ENCODE data around the gene PCSK4.
"Not testable (repeated sequence)": the region's sequence is repeated elsewhere in the genome, so short reads cannot be mapped to it uniquely, and the experiment has no call there.

PCSK4 gene

DNA sequence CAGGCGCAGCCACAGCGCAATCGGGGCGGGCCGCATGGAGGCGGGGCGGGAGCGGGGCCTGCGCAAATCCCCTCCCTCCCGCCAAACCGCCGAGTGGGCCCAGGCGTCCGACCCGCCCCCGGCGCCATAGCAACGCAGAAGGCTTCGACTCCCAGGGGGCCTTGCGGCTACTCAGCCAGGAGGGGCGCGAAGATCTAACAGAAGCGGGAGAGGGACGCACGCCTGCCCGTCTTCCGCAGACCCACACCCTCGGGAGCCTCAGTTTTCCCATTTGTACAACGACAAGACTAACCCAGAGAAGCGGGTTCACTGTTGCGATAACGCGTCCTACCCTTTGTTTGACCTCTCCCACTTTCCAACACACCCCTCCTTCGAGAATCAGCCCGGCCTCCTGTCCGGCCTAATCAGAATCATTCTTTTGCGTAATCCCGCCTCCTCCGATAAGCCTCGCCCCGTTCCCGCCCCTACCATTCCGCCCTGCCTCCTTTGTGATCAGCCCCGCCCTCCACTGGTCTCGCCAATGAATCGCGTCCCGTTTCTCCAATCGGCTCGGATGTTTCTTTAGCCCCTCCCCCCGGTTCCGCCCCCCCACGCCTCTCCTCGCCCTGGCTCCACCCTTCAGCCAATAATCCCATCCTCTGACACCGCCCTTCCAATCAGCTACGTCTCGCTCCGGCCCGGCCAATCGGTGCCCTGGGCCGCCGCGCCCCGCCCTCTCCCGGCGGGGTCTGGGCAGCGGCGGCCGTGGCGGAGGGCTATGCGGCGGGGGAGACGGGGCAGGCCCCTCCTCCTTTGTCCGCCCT is at the start of gene PCSK4:
TSS of gene PCSK4 (minus strand) at position 40 of the 803 bp plus-strand sequence. CDS start at position 36, 4 bp downstream.
- CTCF ChIA-PET, result interaction anchor here (1.0 kb wide), 2 partner anchors 13 to 347 kb away, joined by 3 to 4 read pairs; no protein-coding TSS in a partner anchor
- peak; percentile 96 for DNase-seq (ENCODE audit: extremely low spot score)
- no peak for TF ChIP-seq NFRKB (IDR thresholded peaks at IDR 0.05)
- no peak for TF ChIP-seq ARNT (IDR thresholded peaks at IDR 0.05)
- TF ChIP-seq SP1 (IDR thresholded peaks at IDR 0.05), result peak; percentile 96
- TF ChIP-seq TARDBP (IDR thresholded peaks at IDR 0.05), result no peak
- no peak for TF ChIP-seq BHLHE40 (IDR thresholded peaks at IDR 0.05; ENCODE audit: borderline replicate concordance)
- peak; percentile 99 for TF ChIP-seq HDGF (IDR thresholded peaks at IDR 0.05; ENCODE audit: borderline replicate concordance)
- TF ChIP-seq SUZ12 (IDR thresholded peaks at IDR 0.05), result no peak
- TF ChIP-seq, protein P1, sequence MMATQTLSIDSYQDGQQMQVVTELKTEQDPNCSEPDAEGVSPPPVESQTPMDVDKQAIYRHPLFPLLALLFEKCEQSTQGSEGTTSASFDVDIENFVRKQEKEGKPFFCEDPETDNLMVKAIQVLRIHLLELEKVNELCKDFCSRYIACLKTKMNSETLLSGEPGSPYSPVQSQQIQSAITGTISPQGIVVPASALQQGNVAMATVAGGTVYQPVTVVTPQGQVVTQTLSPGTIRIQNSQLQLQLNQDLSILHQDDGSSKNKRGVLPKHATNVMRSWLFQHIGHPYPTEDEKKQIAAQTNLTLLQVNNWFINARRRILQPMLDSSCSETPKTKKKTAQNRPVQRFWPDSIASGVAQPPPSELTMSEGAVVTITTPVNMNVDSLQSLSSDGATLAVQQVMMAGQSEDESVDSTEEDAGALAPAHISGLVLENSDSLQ (IDR thresholded peaks at IDR 0.05), result peak; percentile 73
- no peak for TF ChIP-seq LEF1 (IDR thresholded peaks at IDR 0.05; ENCODE audit: borderline replicate concordance)
- TF ChIP-seq L3MBTL2 (conservative IDR thresholded peaks at IDR 0.05), result peak; percentile 92
- no peak for TF ChIP-seq CTBP1 (IDR thresholded peaks at IDR 0.05; ENCODE audit: borderline replicate concordance)
- TF ChIP-seq FOXK2 (IDR thresholded peaks at IDR 0.05), result no peak
- no peak for TF ChIP-seq FOXA1 (IDR thresholded peaks at IDR 0.05)
- TF ChIP-seq ELF4 (IDR thresholded peaks at IDR 0.05), result no peak
- TF ChIP-seq FOXM1 (IDR thresholded peaks at IDR 0.05; ENCODE audit: borderline replicate concordance), result 0 out of 2 replicates have a peak, but pooled peaks have one; percentile 1
- no peak for TF ChIP-seq ZNF384 (IDR thresholded peaks at IDR 0.05)
- POLR2A ChIA-PET, result interaction anchor here (0.7 to 1.0 kb wide), 3 partner anchors 9 to 222 kb away, joined by 3 to 6 read pairs (median 4); partner anchors contain the start of gene CIRBP

DNA sequence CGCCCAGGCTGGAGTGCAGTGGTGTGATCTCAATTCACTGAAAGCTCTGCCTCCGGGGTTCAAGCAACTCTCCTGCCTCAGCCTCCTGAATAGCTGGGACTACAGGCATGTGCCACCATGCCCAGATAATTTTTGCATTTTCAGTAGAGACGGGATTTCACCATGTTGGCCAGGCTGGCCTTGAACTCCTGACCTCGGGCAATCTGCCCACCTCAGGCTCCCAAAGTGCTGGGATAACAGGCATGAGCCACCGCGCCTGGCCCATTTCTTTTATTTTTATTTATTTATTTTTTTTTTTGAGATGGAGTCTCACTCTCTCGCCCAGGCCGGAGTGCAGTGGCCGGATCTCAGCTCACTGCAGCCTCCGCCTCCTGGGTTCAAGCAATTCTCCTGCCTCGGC is 49.6 kb upstream of the PCSK4 start:
- POLR2A ChIA-PET; DNase-seq (ENCODE audit: extremely low spot score); CTCF ChIA-PET: not testable (repeated sequence)

DNA sequence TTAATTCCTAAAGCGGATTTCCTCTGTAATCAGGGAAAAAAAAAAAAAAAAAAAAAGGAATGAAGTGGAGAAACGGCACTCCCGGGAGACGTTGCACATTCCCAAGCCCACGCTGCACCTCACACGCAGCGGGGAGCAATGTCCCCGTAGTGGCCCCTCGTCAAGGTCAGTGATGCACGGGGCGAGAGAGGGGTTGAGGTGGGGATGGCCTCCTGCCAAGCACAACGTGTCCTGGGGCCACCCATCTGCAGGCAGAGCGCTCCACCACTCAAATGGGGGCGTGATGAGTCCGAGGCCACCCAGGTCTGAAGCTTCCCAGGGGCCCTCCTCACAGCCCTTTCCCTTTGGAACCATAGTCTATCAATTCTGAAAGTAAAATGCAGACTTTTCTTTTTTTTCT is 48.8 kb upstream of the PCSK4 start:
- no peak for DNase-seq (ENCODE audit: extremely low spot score)
- TF ChIP-seq CTBP1 (IDR thresholded peaks at IDR 0.05; ENCODE audit: borderline replicate concordance), result no peak
- no peak for TF ChIP-seq FOXM1 (IDR thresholded peaks at IDR 0.05; ENCODE audit: borderline replicate concordance)
- TF ChIP-seq HDGF (IDR thresholded peaks at IDR 0.05; ENCODE audit: borderline replicate concordance), result no peak
- no peak for TF ChIP-seq TARDBP (IDR thresholded peaks at IDR 0.05)
- no peak for TF ChIP-seq FOXK2 (IDR thresholded peaks at IDR 0.05)
- no peak for TF ChIP-seq SUZ12 (IDR thresholded peaks at IDR 0.05)
- CTCF ChIA-PET, result no interaction called here
- POLR2A ChIA-PET, result no interaction called here

DNA sequence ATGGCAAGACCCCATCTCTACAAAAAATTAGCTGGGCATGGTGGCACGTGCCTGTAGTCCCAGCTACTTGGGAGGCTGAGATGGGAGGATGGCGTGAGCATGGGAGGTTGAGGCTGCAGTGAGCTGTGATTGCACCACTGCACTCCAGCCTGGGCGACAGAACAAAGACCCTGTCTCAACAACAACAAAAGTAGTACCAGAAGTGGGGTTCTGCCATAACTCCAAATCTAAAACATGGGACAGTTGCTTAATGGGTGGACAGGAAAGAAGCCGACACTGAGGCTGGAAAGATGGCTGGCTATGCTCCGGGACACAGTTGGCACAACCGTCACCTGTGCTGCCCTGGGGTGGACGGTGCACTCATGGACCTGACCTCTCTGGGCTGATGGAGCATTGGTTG is 45.5 kb upstream of the PCSK4 start:
- POLR2A ChIA-PET; CTCF ChIA-PET; DNase-seq (ENCODE audit: extremely low spot score): not testable (repeated sequence)

DNA sequence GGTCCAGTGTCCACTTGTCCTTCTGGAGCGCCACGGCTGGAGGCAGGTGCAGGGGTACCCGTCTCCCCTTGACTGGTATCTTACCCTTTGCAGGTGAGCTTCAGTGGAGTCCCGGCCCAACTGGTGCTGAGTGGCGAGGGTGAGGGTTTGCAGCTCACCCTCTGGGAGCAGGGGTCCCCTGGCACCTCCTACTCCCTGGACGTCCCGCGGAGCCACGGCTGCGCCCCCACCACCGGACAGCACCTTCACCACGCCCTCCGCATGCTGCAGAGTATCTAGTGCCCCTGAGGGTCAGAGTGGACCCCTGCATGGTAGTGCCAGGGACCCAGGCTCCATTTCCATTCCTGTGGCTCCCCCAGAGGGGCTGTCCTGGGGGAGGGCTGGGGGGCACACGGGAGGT is 44.8 kb upstream of the PCSK4 start:
- ChIA-PET POLR2A (no interaction called here), CTCF (no interaction called here)
- TF ChIP-seq ZNF384 (IDR thresholded peaks at IDR 0.05) (no peak), LEF1 (IDR thresholded peaks at IDR 0.05; ENCODE audit: borderline replicate concordance) (no peak), CTBP1 (IDR thresholded peaks at IDR 0.05; ENCODE audit: borderline replicate concordance) (no peak)
- DNase-seq (ENCODE audit: extremely low spot score), result no peak

DNA sequence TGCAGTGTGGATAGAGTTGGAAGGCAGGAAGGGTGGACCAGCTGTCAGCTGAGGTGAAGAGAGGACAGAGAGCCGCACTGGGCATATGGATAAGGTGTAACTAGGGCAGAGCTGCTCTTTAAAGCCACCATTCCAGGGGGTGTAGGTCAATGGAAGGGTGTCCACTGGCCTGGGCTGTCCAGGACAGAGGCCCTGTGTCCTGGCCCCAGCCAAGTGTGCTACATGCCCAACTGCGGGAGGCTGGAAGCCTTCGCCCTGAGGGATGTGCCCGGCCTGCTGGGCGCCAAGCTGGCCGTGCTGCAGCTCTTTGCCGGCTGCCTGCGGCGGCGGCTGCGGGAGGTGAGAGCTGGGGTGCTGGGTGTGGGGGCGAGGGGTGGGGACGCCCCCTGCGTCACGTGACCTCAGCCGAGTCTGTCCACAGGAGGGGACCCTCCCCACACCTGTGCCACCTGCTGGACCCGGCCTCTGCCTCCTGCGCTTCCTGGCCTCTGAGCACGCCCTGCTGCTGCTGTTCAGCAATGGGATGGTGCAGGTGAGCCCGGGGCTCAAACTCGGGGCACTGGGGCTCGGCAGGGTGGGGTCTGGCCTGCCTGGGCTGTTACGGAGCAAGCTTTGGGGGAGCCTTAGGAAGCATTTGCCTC is 43.5 kb upstream of the PCSK4 start:
- ChIA-PET CTCF (no interaction called here), POLR2A (no interaction called here)
- DNase-seq (ENCODE audit: extremely low spot score), result no peak
- TF ChIP-seq FOXA1 (IDR thresholded peaks at IDR 0.05) (no peak), SUZ12 (IDR thresholded peaks at IDR 0.05) (no peak), HDGF (IDR thresholded peaks at IDR 0.05; ENCODE audit: borderline replicate concordance) (no peak), FOXK2 (IDR thresholded peaks at IDR 0.05) (no peak), ZNF384 (IDR thresholded peaks at IDR 0.05) (no peak), ARNT (IDR thresholded peaks at IDR 0.05) (no peak)
- TF ChIP-seq, protein P1 (IDR thresholded peaks at IDR 0.05), result no peak

DNA sequence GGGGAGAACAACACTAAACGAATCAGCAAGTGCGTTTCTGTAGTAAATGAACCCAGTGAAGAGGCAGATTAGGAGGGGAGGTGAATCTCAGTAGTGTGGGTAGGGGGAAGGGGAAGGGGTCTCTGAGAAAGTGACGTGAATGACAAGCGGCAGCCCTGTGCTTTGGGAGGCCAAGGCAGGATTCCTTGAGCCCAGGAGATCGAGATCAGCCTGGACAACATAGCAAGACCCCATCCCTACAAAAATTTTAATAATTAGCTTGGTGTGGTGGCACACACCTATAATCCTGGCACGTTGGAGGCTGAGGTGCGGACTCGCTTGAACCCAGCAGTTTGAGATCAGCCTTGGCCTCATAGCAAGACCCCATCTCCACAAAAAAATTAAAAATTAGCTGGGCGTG is 41.9 kb upstream of the PCSK4 start:
- TF ChIP-seq ELF4 (IDR thresholded peaks at IDR 0.05) (no peak), HDGF (IDR thresholded peaks at IDR 0.05; ENCODE audit: borderline replicate concordance) (no peak), L3MBTL2 (conservative IDR thresholded peaks at IDR 0.05) (no peak), NFRKB (IDR thresholded peaks at IDR 0.05) (no peak), SP1 (IDR thresholded peaks at IDR 0.05) (no peak), TARDBP (IDR thresholded peaks at IDR 0.05) (no peak), BHLHE40 (IDR thresholded peaks at IDR 0.05; ENCODE audit: borderline replicate concordance) (no peak), FOXA1 (IDR thresholded peaks at IDR 0.05) (no peak), FOXK2 (IDR thresholded peaks at IDR 0.05) (no peak), ZNF384 (IDR thresholded peaks at IDR 0.05) (no peak), ARNT (IDR thresholded peaks at IDR 0.05) (no peak), LEF1 (IDR thresholded peaks at IDR 0.05; ENCODE audit: borderline replicate concordance) (no peak), SUZ12 (IDR thresholded peaks at IDR 0.05) (no peak), CTBP1 (IDR thresholded peaks at IDR 0.05; ENCODE audit: borderline replicate concordance) (no peak), FOXM1 (IDR thresholded peaks at IDR 0.05; ENCODE audit: borderline replicate concordance) (no peak)
- TF ChIP-seq, protein P1 (IDR thresholded peaks at IDR 0.05), result no peak
- POLR2A ChIA-PET, result no interaction called here
- CTCF ChIA-PET, result no interaction called here
- no peak for DNase-seq (ENCODE audit: extremely low spot score)
